Gastrocnemius medialis (tissue), 4 donors: ENCODE measurements around the gene VWA5B1.

ENCODE experiments used
- POLR2A ChIP-seq, 2 donors: fragments of 450-650 bp; IDR thresholded peaks; one replicate each; pipeline ENCODE4 v1.6.1; 2017; ENCODE audit warnings: antibody characterized with exemption in 2 of 2, mild to moderate bottlenecking in 2 of 2, moderate library complexity in 2 of 2
- TF ChIP-seq, protein P1 (sequence below), 5 experiments: fragments of 450-650 bp in 3 of 5; fragments of 200-600 bp in 2 of 5; sonication (generic) in 2 of 5; IDR thresholded peaks in 4 of 5; conservative IDR thresholded peaks in 1 of 5; 1 replicate in 4 of 5; 2 replicates in 1 of 5; pipeline ENCODE4 v1.5.1; 2016 to 2019; ENCODE audit warnings: antibody characterized with exemption in 5 of 5, mild to moderate bottlenecking in 3 of 5, moderate library complexity in 3 of 5

DNA sequence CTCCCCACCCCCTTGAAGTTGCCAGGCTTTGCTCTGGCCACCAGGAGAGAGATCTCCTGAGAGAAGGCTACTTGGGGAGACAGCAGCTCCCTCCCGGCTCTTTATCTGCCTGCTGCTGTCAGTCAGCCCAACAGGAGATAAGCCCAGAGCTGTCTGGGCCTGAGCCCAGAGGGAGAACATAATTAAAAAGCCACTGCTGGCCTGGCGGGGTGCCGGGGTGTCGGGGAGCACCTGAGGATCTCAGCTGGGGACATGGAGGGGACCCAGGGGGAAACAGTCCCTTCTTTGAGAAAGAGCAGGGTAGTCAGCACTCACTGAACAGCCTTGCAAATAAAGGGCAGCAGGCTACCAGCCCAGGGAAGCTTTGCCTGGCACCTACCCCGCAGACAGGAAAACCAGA is 17.9 kb downstream of the VWA5B1 start:
- TF ChIP-seq, protein P1, sequence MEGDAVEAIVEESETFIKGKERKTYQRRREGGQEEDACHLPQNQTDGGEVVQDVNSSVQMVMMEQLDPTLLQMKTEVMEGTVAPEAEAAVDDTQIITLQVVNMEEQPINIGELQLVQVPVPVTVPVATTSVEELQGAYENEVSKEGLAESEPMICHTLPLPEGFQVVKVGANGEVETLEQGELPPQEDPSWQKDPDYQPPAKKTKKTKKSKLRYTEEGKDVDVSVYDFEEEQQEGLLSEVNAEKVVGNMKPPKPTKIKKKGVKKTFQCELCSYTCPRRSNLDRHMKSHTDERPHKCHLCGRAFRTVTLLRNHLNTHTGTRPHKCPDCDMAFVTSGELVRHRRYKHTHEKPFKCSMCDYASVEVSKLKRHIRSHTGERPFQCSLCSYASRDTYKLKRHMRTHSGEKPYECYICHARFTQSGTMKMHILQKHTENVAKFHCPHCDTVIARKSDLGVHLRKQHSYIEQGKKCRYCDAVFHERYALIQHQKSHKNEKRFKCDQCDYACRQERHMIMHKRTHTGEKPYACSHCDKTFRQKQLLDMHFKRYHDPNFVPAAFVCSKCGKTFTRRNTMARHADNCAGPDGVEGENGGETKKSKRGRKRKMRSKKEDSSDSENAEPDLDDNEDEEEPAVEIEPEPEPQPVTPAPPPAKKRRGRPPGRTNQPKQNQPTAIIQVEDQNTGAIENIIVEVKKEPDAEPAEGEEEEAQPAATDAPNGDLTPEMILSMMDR (IDR thresholded peaks at IDR 0.05 in 4 of 5, conservative IDR thresholded peaks at IDR 0.05 in 1 of 5), result no peak
- TF ChIP-seq POLR2A (IDR thresholded peaks at IDR 0.05), result no peak
